ENCODE measurements around the gene XRN2.

Gene XRN2

DNA sequence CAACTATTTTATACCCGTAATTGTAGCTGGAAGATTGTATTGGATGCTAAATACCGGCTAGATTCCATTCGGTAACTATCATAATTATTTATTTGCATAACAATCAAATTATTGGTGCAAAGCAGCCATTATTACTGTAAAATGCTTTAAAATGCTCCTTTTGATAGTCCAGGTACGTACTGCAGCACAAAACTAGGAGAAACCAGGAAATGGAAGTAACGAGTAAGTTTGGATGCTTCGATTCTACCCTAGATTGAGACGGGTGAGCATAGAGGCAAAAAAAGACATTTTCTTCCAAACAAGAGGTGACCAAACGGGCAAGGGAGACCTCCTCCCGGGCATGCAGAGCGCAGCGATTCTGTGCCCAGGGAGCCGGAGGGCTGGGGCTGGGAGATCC, 469 bp upstream of the XRN2 start:
- no peak for DNase-seq

DNA sequence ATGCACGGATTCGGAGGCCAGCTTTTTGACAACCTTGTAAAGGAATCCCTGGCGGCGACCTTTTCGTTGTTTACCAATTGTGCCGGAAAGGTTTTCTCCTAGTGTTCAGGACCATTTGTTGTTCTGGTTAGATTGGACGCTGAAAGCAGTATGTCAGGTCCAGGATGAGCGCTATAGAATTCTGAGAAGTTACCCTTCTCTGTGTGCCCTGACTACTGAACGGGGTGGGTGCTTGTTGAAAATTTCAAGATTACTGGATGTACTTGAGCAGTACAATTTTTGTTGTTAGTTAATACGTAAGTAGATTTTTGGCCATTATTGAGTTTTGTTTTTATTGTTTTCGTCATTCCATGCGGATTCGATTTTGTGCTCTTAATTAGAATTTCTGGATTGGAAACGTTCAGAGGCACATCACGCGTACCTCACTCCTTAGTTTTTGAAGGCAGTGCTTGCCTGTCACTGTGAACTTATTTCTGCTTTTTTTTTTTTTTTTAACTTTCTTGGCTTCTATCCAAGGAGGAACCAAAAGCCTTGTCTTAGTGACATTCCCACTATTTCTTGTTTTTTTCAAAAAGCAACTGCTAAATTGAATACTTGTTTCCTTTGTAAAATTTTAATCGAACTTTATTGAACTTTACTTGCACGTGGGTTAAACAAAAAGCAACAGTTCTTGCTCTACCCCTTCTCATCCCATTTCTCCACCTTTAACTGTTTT, 898 bp downstream of the XRN2 start:
- no peak for DNase-seq

DNA sequence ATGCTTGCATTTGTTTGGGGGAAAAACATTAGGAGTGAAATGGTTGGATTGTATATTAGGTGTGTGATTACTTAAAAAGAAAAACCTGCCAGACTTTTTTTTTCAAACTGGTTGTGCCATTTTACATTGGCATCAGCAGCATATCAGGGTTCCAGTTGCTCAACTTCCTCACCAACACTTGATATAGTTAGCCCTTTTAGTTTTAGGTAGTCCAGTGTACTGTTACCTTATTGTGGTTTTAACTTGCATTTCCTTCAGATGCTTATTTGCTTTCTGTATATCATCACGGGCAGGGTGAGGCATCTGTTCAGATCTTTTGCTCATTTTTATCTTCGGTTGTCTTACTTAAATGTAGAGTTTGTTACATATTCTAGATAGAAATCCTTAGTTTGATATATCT, 5.2 kb downstream of the XRN2 start:
- no peak for DNase-seq

DNA sequence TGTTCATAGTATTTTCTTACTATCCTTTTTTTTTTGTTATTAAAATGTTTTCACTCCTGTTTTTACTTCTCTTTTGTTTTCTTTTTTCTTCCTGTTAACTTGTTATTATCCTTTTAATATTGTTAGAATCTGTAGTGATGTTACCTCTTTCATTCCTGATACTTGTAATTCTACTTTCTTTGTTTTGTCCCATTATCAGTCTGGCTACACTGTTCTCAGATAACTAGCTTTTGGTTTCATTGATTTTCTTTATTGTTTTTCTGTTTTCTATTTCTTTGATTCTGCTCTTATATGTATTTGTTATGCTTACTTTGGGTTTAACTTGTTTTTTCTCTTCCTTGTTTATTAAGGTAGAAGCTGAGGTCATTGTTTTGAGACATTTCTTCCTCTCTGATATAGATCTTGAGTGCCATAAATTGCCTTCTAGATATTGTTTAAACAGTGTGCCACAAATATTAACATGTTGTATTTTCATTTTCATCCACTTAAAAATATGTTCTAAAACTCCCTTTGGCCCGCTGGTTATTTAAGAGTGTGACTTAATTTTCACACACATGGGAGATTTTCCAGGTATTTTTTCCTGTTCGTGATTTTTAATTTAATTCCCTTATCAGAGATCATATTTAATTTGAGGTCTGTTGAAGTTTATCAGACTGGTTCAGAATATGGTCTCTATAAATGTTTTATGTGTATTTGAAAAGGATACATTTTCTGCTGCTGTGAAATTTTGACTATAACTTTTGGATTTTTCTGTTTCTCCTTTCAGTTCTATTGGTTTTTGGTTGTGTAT, 6.7 kb downstream of the XRN2 start:
- no peak for DNase-seq

DNA sequence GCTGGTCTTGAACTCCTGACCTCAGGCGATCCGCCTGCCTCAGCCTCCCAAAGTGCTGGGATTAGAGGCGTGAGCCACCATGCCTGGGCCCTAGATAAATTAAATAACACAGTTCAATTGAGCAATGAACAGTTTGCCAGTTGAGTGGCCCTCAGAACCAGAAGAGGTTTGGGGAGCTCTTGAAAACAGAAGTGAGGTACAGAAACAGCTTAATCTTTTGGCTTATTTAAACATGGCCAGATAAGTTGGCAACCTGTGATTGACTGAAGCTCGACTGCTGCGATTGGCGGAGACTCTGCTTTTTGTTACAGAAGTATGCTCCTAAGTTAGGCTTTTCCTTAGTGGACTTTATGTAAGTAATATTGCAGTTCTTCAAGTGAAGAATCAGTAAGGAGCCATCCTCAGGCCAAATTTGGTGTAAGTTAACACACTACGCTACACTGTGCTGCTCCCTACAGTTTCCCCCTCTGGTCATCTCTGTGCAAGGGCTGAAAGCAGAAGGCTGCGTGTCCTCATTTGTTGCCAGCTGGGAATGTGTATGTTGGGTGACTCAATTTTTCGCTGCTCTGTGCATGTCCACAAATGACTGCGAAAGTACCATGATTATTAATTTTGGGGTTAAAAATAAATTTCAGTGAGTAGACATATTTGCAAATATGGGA, 9.8 kb downstream of the XRN2 start:
- no peak for DNase-seq

DNA sequence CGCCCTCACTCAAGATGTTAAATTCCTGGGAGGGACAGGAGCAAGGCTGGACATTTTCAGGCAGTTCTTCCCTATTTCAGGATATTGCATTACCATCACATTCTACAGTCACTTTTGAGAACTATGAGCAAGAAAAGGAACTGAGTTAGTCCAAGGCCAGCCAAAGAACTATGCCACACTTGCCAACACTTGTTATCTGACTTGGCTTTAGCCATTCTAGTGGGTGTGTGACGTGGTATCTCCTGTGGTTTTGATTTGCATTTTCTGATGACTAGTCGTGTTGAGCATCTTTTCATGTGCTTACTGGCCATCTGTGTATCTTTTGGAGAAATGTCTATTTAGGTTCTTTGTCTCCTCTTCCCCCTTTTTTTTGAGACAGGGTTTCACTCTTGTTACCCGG, 12.0 kb downstream of the XRN2 start:
- no peak for DNase-seq

DNA sequence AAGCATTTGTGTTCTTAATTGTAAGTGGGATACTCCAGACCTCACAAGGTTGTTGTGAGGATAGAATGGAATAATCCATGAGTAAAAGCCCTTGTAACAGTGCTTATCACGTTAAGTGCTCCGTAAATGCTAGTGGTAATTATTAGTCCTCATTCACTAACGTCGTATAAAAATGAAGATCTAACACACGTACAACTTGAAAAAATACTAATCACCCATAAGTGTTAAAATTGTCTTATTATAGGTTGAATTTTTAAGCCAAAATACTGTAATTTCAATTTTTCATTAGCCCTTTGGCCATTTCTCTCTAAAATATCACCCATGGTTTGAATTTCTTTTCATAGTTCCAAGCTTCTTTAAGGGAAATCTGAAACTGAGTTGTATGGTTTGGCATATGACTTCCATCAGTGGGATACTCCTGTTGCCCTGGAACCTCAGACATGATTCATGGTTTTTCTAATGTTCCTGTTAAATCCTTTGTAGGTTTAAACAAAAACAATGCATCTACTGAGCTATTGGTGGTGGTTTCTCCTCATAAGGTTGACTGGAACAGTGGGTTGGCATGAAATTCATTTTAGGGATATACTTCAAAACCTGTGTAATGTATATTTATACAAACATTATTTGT, 19.1 kb downstream of the XRN2 start:
- DNase-seq, result no peak

DNA sequence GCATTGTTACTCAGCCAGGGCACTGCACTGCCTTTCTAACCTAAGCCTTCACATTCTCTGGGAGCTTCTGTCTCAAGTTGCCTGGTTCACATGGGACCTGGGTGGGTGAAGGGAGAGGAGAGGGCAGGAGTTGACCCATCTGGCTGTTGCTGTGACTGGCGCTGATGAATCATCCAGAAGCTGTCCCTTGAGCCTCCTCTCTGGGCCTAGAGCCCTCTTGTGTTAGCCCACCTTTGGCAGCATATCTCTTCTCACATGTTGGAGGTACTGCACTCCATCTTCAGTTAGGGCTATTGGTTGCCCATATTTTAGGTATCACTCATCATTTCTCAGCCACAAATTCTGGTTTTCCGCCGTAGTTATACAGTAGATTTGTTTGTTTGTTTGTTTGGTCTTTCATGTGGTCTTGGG, 19.8 kb downstream of the XRN2 start:
- DNase-seq, result no peak

DNA sequence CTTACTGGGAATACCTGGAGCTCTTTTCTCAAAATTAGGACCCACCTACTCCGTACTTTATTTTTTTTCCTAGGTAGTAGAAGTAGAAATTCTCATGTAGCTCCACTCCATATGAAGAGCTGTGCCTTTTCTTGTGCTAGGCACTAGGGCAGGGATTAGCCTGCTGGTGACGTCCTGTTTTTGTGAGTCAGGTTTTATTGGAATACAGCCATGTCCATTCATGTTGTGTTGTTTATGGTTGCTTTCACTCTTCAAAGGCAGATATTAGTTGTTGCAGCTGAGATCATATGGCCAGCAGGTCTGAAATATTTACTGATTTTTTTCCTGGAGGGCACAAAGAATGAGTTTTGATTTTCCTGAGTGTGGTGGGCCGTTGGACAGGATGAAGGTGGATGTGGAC, 20.5 kb downstream of the XRN2 start:
- DNase-seq, result no peak

DNA sequence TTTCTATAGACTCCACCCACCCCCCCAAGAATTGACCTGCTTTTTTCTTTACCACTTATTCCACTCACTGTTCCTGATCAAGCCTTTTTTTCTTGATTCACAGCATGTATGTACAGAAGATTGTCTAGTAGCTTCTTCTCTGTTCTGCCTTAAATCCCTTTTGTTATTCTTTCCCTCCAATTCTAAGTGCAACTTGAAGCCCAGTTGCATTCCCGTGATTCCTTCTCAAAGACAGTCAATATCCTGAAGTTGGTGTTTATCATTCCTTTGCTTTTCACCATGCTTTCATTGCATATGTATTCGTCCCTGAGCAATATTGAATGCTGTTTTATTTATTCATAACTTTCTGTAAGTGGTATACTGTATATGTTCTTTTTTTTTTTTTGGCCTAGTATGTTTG, 21.0 kb downstream of the XRN2 start:
- DNase-seq, result no peak

DNA sequence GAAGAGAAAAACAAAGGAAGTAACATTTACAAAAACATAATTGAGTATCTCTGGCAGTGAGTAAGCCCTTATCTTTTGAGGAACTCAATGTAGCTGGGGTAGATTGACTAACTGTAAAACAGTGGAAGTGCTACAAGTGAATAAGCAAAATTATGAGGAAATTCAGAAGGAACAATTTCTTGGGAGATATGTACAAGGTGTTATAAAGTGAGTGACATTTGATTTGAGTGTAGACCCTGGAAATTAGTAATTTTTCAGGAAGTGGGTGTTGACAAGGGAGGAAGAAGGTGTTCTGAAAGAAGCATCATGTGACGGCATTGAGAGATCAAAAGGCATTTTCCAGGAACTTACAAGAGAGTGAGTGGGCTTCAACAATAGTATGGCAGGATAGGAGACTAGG, 22.2 kb downstream of the XRN2 start:
- DNase-seq, result no peak

DNA sequence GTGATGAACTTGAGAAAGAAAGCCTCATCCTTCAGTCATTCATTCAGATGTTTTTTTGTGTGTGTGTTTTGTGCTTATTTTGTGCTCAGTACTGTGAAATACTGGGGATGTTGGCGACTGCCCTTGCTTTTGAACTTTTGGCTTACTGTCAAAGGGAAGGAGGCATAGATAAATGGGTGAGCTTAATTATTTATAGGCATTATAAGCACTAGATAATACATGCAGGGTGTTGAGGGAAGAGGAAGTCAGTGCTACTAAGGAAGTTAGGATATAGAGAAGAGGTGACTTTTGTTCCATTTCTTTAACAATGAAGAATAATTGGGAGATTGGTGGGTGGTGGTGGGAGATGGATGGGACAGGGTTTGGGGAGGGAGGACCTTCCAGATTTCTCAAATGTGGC, 23.6 kb downstream of the XRN2 start:
- no peak for DNase-seq

DNA sequence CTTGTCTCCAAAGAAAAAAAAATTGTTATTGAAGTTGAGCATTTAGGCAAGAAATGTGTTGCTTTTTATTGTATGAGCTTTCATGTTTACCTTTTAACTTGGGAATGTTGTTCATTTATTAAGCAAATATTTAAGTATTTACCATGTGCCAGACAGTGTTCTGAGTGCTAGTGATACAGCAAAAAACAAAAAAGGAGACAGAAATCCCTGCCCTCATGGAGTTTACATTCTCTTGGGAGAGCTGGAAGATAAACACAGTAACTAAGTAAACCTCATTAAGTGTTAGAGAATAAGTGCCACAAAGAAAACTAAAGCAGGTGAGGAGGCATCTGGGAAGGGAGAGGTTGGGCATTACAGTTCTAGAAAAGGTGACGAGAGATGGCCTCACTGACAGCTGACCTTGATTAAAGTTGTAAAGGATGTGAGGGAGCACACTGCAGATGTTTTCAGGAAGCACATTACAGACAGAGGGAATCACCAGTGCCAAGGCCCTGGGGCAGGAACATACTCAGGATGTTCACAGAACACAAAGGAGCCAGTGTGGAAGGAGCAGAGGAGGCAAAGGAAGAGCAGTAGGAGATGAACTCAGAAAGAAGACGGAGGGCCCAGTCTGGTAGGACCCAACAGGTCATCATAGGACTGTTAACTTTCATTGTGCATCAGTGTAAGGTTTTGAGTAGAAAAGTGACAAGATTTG, 33.5 kb downstream of the XRN2 start:
- no peak for DNase-seq

DNA sequence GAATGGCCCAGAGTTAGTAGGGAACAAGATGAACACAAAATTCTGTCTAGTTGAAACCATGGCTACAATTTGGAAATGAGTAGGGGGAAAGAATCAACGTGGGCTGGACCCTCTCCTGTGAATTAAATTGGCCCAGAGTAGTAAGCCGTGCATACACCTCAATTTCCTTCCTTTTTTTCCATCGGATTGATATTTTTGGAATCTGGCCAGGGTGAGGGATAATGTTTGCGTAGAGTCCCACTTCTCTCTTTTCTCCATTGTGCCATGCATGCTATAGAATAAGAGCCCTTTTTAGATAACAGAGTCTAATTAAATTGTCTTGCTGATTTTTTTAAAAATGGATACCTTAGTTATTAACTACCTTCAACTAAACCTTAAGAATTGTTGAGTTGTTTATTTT, 35.2 kb downstream of the XRN2 start:
- no peak for DNase-seq

DNA sequence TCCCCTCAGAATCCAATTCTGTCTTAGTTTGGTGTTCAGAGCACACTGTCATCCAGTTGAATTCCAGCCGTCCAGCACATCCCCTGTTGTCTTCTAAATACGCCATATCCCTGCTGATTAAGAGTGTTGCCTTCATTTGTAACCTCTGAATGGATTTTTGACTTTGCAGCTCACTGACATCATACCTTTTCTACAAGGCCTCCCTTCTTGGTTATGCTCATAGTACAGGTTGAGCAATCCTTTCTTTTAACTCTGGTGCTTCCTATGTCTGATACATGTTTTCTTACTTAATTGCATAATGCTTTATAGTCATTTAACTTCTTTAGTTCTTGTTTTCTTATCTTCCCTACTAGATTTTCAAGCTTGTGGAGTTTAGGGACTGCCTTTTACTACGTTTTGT, 36.4 kb downstream of the XRN2 start:
- no peak for DNase-seq

DNA sequence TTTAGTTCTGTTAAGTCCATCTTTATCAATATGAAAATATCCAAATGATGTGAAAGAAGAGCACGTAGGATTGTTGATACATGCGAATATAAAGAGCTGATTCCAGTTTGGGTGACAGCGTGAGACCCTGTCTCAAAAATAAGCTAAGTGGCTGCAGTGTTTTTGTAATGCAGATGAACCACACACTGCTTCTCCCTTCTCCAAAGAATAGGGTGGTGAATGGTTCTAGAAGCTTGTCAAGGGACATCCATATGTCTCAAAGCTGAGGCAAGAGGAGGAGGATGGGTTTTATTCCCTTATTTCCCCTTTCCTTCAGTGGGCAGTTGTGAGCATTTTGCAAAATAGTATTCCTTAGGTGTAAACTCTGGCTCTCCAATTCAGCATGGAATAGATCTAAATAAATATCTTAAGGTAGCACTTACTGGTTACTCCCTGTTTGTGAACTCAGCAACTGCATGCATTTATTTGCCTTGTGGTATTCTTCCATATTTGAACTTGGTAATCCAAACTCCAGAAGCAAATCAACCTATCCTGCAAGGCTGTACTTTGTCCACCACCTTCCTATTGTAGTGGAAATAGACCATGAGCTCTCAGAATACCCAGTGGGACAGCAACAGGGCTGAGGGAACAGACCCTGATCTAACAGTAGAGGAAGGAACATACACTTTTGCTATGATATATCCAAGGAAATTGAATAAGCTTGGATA, 38.0 kb downstream of the XRN2 start:
- no peak for DNase-seq

DNA sequence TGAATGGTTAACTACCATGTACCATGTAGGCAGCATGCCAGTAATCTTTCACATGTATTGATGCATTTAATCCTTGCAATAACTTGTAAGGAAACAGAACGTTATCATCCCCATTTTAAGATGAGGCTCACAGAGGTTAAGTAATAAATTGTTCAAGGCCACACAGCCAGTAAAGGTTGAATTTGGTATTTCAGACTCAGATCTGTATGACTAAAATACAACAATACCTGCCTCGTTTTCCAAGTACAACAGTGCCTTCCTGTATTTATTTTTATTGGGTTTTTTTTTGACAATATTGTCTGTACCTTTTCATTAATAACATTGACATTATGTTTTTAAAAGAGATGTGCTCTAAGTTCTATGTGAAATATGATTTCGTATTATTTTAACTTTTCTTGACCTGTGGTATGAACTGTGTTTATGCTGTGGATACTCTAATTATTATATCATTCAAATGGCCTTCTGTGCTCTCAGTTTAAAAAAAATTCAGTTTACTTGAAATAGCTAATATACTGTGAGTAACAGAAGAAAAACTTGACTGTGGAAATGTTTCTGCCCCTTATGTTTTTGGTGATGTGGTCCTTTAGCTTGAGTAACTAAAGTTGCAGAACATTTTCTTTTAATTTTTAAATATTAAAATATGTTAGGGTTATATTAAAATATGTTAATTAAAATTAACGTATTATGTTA, 39.7 kb downstream of the XRN2 start:
- DNase-seq, result no peak

DNA sequence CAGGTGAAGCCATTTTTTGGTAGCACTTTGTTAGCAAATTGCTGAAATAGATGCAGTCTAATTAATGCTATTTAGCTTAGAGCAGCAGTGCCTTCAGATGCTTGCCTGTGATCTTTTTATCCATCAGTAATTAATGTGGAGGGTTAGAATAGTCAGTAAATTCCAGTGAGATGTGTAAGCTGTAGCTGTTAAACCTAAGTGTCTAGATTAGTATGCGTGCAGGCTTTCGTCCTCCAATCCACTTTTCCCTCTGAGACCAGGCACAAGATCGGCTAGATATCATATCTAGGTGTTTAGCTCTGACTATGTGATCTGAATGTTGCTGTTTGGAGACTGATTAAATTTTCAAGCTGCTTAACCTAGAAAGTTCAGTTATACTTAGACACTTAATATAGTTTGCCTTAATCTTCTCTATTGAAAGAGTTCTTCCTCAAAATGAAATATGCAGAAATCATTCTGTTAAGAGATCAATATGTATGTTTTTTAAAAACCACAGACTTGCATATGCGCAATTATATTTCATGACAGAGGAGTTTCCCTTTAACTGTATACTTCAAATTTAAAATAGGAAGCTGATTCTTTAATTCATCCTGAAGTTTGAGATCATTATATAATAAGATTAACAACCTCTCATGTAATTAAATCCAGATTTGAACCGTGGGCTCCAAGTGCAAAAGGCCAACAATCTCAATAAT, 41.2 kb downstream of the XRN2 start:
- DNase-seq, result no peak

DNA sequence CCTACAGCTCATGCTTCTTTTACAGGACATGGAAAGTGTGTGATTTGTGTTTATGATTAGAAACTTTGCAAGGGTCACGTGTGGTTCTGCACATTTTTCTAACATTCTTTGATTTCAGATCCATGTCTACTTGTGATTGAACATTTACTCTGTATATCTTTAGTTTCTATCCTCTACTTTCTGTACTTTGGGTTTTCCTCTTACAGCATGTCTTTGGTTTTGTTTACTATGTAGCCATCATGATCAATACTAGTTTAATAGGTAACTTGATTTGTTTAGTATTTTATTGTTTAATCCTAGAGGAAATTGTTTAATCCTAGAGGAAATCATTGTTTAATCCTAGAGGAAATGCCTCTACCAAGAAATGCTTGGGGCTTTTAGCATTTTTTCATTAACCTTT, 41.8 kb downstream of the XRN2 start:
- no peak for DNase-seq

DNA sequence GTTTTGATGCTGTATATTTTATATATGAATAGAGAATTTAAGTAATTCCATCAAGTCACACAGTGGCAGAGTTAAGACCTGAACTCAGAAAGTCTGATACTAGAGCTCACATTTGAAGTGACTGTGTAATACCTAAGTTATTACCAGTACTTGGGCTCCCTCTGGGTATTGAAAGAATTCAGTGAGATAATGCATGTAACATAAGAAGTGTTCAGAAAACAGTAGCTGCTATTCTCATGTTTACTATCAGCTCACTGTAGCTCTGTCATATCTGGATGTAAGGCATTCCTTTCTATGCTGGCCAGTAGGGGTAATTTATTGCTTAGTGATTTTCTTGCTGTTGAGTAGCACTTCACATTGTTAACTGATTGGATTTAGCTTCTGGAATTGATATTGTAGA, 49.6 kb downstream of the XRN2 start:
- DNase-seq, result no peak

DNA sequence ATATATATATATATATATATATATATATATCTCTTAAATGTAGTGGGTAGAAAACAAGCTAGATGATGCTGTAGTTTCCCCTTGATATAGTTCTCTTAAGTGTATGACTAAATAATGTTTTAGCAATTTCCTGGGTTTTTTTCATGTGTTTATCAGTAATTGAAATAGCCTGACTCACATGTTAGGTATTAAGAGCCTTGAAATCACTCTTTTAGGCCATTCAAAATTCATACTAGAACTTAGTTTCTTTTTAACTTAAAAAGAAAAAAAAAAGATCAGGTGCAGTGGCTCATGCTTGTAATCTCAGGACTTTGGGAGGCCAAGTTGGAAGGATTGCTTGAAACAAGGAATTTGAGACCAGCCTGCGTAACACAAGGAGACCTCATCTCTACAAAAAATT, 50.1 kb downstream of the XRN2 start:
- no peak for DNase-seq

Measured in NCI-H524 (cell line).